HEK293 (cell line): ENCODE data around the gene HPDL.

Experiments used
- CTCF ChIP-seq: fragments of 450-650 bp; formaldehyde crosslinking; IDR thresholded peaks from 2 replicates; pipeline ENCODE4 v1.5.1; 2016; ENCODE audit warnings: missing biosample characterization, missing genetic modification characterization
- ZNF175 ChIP-seq: fragments of 450-650 bp; formaldehyde crosslinking; IDR thresholded peaks from 2 replicates; pipeline ENCODE4 v1.5.1; 2016; ENCODE audit warnings: missing biosample characterization, missing genetic modification characterization
- ZNF24 ChIP-seq: fragments of 450-650 bp; formaldehyde crosslinking; IDR thresholded peaks from 2 replicates; pipeline ENCODE4 v1.5.1; 2016; ENCODE audit warnings: missing biosample characterization, missing genetic modification characterization
- ZNF266 ChIP-seq: fragments of 450-650 bp; formaldehyde crosslinking; IDR thresholded peaks from 2 replicates; pipeline ENCODE4 v1.5.1; 2016; ENCODE audit warnings: missing biosample characterization, missing genetic modification characterization, low read depth
- ZNF274 ChIP-seq, 2 experiments: fragments of 200-500 bp in 1 of 2; fragments of 450-650 bp in 1 of 2; sonication (Bioruptor generic) in 1 of 2; formaldehyde crosslinking in 1 of 2; IDR thresholded peaks; 2 replicates each; pipeline versions ENCODE4 v1.5.1 to v1.6.1; 2014 to 2016; ENCODE audit warnings: borderline replicate concordance in 1 of 2, inconsistent platforms in 1 of 2, low read length in 1 of 2, missing biosample characterization in 1 of 2, missing genetic modification characterization in 1 of 2
- ZNF324 ChIP-seq: fragments of 450-650 bp; formaldehyde crosslinking; IDR thresholded peaks from 2 replicates; pipeline ENCODE4 v1.5.1; 2016; ENCODE audit warnings: missing biosample characterization, missing genetic modification characterization
- ZNF555 ChIP-seq: fragments of 450-650 bp; formaldehyde crosslinking; conservative IDR thresholded peaks from 2 replicates; pipeline ENCODE4 v1.5.1; 2017; ENCODE audit warnings: missing biosample characterization, mild to moderate bottlenecking, missing genetic modification characterization, inconsistent platforms

- TF ChIP-seq CTCF (tag by site-specific recombination) (no peak), ZNF24 (tag by site-specific recombination) (no peak), ZNF555 (tag by site-specific recombination) (no peak), ZNF274 (IDR thresholded peaks at IDR 0.05; ENCODE audit: low read length) (no peak), ZNF274 (tag by site-specific recombination; IDR thresholded peaks at IDR 0.05; ENCODE audit: borderline replicate concordance) (no peak), ZNF175 (tag by site-specific recombination) (no peak), ZNF324 (tag by site-specific recombination) (no peak), ZNF266 (tag by site-specific recombination) (no peak)
Measured at GRCh38 chr1:45328680-45329079, 2.0 kb downstream of the HPDL start.
